GM18507 (cell line): ENCODE data around the gene ATP6V1E1.

Experiments used
- DNase-seq: peaks from one replicate; pipeline ENCODE4 v3.0.0; 2011; ENCODE audit warnings: low read depth; ENCODE audit not compliant: insufficient read length; ENCODE audit errors: extremely low spot score
- FAIRE-seq: peaks from 2 replicates; lab custom pipeline; 2011; peaks lifted over from hg19 to GRCh38; lab: Jason Lieb, UNC

ATP6V1E1 gene

GRCh38 chr22:17562906-17563870 is 65.4 kb downstream of the ATP6V1E1 start, which contains the start of gene SLC25A18:
TSS of gene SLC25A18 (plus strand) at chr22:17563498. CDS start at chr22:17579945, 16,447 bp downstream.
- FAIRE-seq (no peak), DNase-seq (no peak)

GRCh38 chr22:17559188-17559587 is 69.4 kb downstream of the ATP6V1E1 start:
- DNase-seq, result no peak
- no peak for FAIRE-seq

GRCh38 chr22:17554814-17555213 is 73.7 kb downstream of the ATP6V1E1 start:
- DNase-seq (no peak), FAIRE-seq (no peak)

- no peak for DNase-seq
- FAIRE-seq, result no peak
Measured at GRCh38 chr22:17552737-17553136, 75.8 kb downstream of the ATP6V1E1 start.

GRCh38 chr22:17549655-17550054 is 78.9 kb downstream of the ATP6V1E1 start:
- DNase-seq, result no peak
- no peak for FAIRE-seq

- no peak for FAIRE-seq
- DNase-seq, result no peak
Measured at GRCh38 chr22:17549183-17549582, 79.4 kb downstream of the ATP6V1E1 start.

GRCh38 chr22:17548756-17549035 is 79.9 kb downstream of the ATP6V1E1 start:
- FAIRE-seq (no peak), DNase-seq (no peak)

GRCh38 chr22:17548010-17548755 is 80.4 kb downstream of the ATP6V1E1 start:
- FAIRE-seq, result no peak
- no peak for DNase-seq

GRCh38 chr22:17542452-17542851 is 86.1 kb downstream of the ATP6V1E1 start:
- no peak for FAIRE-seq
- no peak for DNase-seq
